ENCODE measurements around the gene PLA2G6.

GRCh38 chr22:38191731-38192474, 10.3 kb upstream of the PLA2G6 start:
- TF ChIP-seq EZH2 (IDR thresholded peaks at IDR 0.05; ENCODE audit: low read length, unreplicated experiment), result no peak
- TF ChIP-seq CTCF (conservative IDR thresholded peaks at IDR 0.05; ENCODE audit: low read depth, low read length), result no peak
- TF ChIP-seq EZH2phosphoT487 (IDR thresholded peaks at IDR 0.05; ENCODE audit: borderline replicate concordance, low read length), result no peak

Measured in PC-3 (cell line).